Stomach (tissue), 4 donors: ENCODE results near the gene DPP6.

ENCODE experiments used
- CTCF ChIP-seq, 7 experiments: fragments of 450-650 bp in 4 of 7; fragments of 200-600 bp in 3 of 7; sonication (generic) in 3 of 7; IDR thresholded peaks; one replicate each; pipeline ENCODE4 v1.5.1; 2016 to 2019; ENCODE audit warnings: antibody characterized with exemption in 7 of 7, control low read depth in 2 of 7, mild to moderate bottlenecking in 1 of 7
- POLR2A ChIP-seq, 4 donors: fragments of 450-650 bp; IDR thresholded peaks; one replicate each; pipeline ENCODE4 v1.6.1; 2016; ENCODE audit warnings: antibody characterized with exemption in 4 of 4, control low read depth in 2 of 4, mild to moderate bottlenecking in 1 of 4, moderate library complexity in 1 of 4
- POLR2AphosphoS5 ChIP-seq, 3 donors: sonication (generic); formaldehyde crosslinking; IDR thresholded peaks; one replicate each; pipeline ENCODE4 v1.6.1; 2016; ENCODE audit warnings: antibody characterized with exemption in 3 of 3

- no peak for TF ChIP-seq CTCF (IDR thresholded peaks at IDR 0.05)
- TF ChIP-seq POLR2A (IDR thresholded peaks at IDR 0.05): no peak
- no peak for TF ChIP-seq POLR2AphosphoS5 (IDR thresholded peaks at IDR 0.05)
Observed at GRCh38 chr7:154865984-154866685, 813.9 kb downstream of the DPP6 start.
